ENCODE measurements around the gene TTC19.
"Not testable (repeated sequence)": the region's sequence is repeated elsewhere in the genome, so short reads cannot be mapped to it uniquely, and the experiment has no call there.

The TTC19 gene

GRCh38 chr17:16055139-16055538 is 55.5 kb downstream of the TTC19 start:
- not testable (repeated sequence) for H3K4me1 ChIP-seq (ENCODE audit: insufficient read depth, low read length); H2AFZ ChIP-seq (ENCODE audit: low read depth, low read length); H3K27me3 ChIP-seq (ENCODE audit: insufficient read depth, low read length); H3K4me3 ChIP-seq (ENCODE audit: low read length)
- Histone ChIP-seq H3K36me3 (ENCODE audit: insufficient read depth, low read length) (peaks cover 69% of the 10 kb centered on the region), H3K9me3 (ENCODE audit: low read length) (peaks cover 12% of the 10 kb centered on the region)

GRCh38 chr17:16061631-16062030 is 62.0 kb downstream of the TTC19 start:
- Histone ChIP-seq H3K4me1 (ENCODE audit: insufficient read depth, low read length) (no peaks in the 10 kb centered on the region), H3K27me3 (ENCODE audit: insufficient read depth, low read length) (no peaks in the 10 kb centered on the region), H2AFZ (ENCODE audit: low read depth, low read length) (no peak overlapping the region), H3K9me3 (ENCODE audit: low read length) (no peaks in the 10 kb centered on the region), H3K36me3 (ENCODE audit: insufficient read depth, low read length) (peaks cover 89% of the 10 kb centered on the region), H3K4me3 (ENCODE audit: low read length) (no peak overlapping the region)

GRCh38 chr17:16066125-16066524 is 66.5 kb downstream of the TTC19 start:
- no peaks in the 10 kb centered on the region for H3K9me3 ChIP-seq (ENCODE audit: low read length)
- H3K4me3 ChIP-seq (ENCODE audit: low read length), result no peak overlapping the region
- H3K4me1 ChIP-seq (ENCODE audit: insufficient read depth, low read length), result no peaks in the 10 kb centered on the region
- H3K27me3 ChIP-seq (ENCODE audit: insufficient read depth, low read length), result no peaks in the 10 kb centered on the region
- peaks cover 90% of the 10 kb centered on the region for H3K36me3 ChIP-seq (ENCODE audit: insufficient read depth, low read length)
- H2AFZ ChIP-seq (ENCODE audit: low read depth, low read length), result no peak overlapping the region

- Histone ChIP-seq H2AFZ (ENCODE audit: low read depth, low read length) (no peak overlapping the region), H3K4me1 (ENCODE audit: insufficient read depth, low read length) (no peaks in the 10 kb centered on the region), H3K27me3 (ENCODE audit: insufficient read depth, low read length) (no peaks in the 10 kb centered on the region), H3K36me3 (ENCODE audit: insufficient read depth, low read length) (peaks cover 85% of the 10 kb centered on the region), H3K4me3 (ENCODE audit: low read length) (no peak overlapping the region), H3K9me3 (ENCODE audit: low read length) (no peaks in the 10 kb centered on the region)
Measured at GRCh38 chr17:16068323-16068722, 68.7 kb downstream of the TTC19 start.

GRCh38 chr17:16072031-16072430 is 72.4 kb downstream of the TTC19 start:
- no peaks in the 10 kb centered on the region for H3K4me1 ChIP-seq (ENCODE audit: insufficient read depth, low read length)
- no peaks in the 10 kb centered on the region for H3K27me3 ChIP-seq (ENCODE audit: insufficient read depth, low read length)
- H3K36me3 ChIP-seq (ENCODE audit: insufficient read depth, low read length), result peaks cover 82% of the 10 kb centered on the region
- H2AFZ ChIP-seq (ENCODE audit: low read depth, low read length), result no peak overlapping the region
- no peaks in the 10 kb centered on the region for H3K9me3 ChIP-seq (ENCODE audit: low read length)
- H3K4me3 ChIP-seq (ENCODE audit: low read length), result no peak overlapping the region

GRCh38 chr17:16073845-16074244 is 74.2 kb downstream of the TTC19 start:
- no peak overlapping the region for H2AFZ ChIP-seq (ENCODE audit: low read depth, low read length)
- H3K27me3 ChIP-seq (ENCODE audit: insufficient read depth, low read length), result no peaks in the 10 kb centered on the region
- H3K9me3 ChIP-seq (ENCODE audit: low read length), result no peaks in the 10 kb centered on the region
- H3K36me3 ChIP-seq (ENCODE audit: insufficient read depth, low read length), result peaks cover 78% of the 10 kb centered on the region
- H3K4me3 ChIP-seq (ENCODE audit: low read length), result no peak overlapping the region
- no peaks in the 10 kb centered on the region for H3K4me1 ChIP-seq (ENCODE audit: insufficient read depth, low read length)

GRCh38 chr17:16074423-16074822 is 74.8 kb downstream of the TTC19 start:
- Histone ChIP-seq H3K4me3 (ENCODE audit: low read length) (no peak overlapping the region), H3K9me3 (ENCODE audit: low read length) (no peaks in the 10 kb centered on the region), H2AFZ (ENCODE audit: low read depth, low read length) (no peak overlapping the region), H3K36me3 (ENCODE audit: insufficient read depth, low read length) (peaks cover 78% of the 10 kb centered on the region), H3K4me1 (ENCODE audit: insufficient read depth, low read length) (no peaks in the 10 kb centered on the region), H3K27me3 (ENCODE audit: insufficient read depth, low read length) (no peaks in the 10 kb centered on the region)

GRCh38 chr17:16075949-16076348 is 76.3 kb downstream of the TTC19 start:
- no peak overlapping the region for H3K4me3 ChIP-seq (ENCODE audit: low read length)
- H3K36me3 ChIP-seq (ENCODE audit: insufficient read depth, low read length), result peaks cover 76% of the 10 kb centered on the region
- H3K9me3 ChIP-seq (ENCODE audit: low read length), result no peaks in the 10 kb centered on the region
- no peak overlapping the region for H2AFZ ChIP-seq (ENCODE audit: low read depth, low read length)
- H3K27me3 ChIP-seq (ENCODE audit: insufficient read depth, low read length), result no peaks in the 10 kb centered on the region
- H3K4me1 ChIP-seq (ENCODE audit: insufficient read depth, low read length), result no peaks in the 10 kb centered on the region

All from neuron (in vitro differentiated cells).